Gastroesophageal sphincter (tissue), 3 donors: ENCODE results near the gene SEC24B.

Experiments used
- POLR2A ChIP-seq, 2 donors: fragments of 450-650 bp; IDR thresholded peaks; one replicate each; pipeline ENCODE4 v1.6.1; 2017; ENCODE audit warnings: antibody characterized with exemption in 2 of 2, mild to moderate bottlenecking in 2 of 2, moderate library complexity in 1 of 2
- TF ChIP-seq, protein P1 (sequence below), 4 experiments: fragments of 200-600 bp in 2 of 4; fragments of 450-650 bp in 2 of 4; sonication (generic) in 1 of 4; IDR thresholded peaks; one replicate each; pipeline ENCODE4 v1.5.1; 2017 to 2019; ENCODE audit warnings: antibody characterized with exemption in 4 of 4, mild to moderate bottlenecking in 2 of 4, moderate library complexity in 2 of 4

DNA sequence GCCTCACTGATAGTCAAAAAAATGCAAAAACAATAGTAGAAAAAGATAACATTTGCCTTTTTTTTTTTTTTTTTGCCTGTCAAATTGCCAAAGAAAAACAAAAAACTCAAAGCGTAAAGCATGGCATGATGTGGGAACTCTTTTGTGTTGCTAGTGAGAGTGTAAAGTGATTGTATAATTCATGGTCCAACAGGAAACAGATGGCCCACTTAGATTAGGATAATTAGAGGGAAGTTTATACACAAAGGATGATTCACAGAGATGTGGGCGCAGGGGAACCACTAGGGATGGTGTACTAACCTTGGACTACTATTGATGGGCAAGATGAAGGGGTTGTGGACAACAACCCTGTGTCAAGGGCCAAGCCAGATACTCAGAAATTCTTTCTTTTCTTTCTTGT, 142.8 kb downstream of the SEC24B start:
- TF ChIP-seq, protein P1, sequence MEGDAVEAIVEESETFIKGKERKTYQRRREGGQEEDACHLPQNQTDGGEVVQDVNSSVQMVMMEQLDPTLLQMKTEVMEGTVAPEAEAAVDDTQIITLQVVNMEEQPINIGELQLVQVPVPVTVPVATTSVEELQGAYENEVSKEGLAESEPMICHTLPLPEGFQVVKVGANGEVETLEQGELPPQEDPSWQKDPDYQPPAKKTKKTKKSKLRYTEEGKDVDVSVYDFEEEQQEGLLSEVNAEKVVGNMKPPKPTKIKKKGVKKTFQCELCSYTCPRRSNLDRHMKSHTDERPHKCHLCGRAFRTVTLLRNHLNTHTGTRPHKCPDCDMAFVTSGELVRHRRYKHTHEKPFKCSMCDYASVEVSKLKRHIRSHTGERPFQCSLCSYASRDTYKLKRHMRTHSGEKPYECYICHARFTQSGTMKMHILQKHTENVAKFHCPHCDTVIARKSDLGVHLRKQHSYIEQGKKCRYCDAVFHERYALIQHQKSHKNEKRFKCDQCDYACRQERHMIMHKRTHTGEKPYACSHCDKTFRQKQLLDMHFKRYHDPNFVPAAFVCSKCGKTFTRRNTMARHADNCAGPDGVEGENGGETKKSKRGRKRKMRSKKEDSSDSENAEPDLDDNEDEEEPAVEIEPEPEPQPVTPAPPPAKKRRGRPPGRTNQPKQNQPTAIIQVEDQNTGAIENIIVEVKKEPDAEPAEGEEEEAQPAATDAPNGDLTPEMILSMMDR (IDR thresholded peaks at IDR 0.05): no peak
- TF ChIP-seq POLR2A (IDR thresholded peaks at IDR 0.05): no peak
